ENCODE results near the gene NRCAM.
"Not testable (repeated sequence)": the region's sequence is repeated elsewhere in the genome, so short reads cannot be mapped to it uniquely, and the experiment has no call there.

The NRCAM gene

DNA sequence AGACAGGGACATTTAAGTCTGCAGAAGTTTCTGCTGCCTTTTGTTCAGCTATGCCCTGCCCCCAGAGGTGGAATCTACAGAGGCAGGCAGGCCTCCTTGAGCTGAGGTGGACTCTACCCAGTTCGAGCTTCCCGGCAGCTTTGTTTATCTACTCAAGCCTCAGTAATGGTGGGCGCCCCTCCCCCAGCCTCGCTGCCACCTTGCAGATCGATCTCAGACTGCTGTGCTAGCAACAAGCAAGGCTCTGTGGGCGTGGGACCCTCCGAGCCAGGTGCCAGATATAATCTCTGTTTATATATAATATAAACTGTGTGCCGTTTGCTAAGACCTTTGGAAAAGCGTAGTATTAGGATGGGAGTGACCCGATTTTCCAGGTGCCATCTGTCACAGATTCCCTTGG, 63.1 kb downstream of the NRCAM start:
- not testable (repeated sequence) for DNase-seq

DNA sequence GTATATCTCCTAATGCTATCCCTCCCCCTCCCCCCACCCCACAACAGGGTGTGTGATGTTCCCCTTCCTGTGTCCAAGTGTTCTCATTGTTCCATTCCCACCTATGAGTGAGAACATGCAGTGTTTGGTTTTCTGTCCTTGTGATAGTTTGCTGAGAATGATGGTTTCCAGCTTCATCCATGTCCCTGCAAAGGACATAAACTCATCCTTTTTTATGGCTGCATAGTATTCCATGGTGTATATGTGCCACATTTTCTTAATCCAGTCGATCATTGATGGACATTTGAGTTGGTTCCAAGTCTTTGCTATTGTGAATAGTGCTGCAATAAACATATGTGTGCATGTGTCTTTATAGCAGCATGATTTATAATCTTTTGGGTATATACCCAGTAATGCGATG, 68.5 kb downstream of the NRCAM start:
- DNase-seq: not testable (repeated sequence)

DNA sequence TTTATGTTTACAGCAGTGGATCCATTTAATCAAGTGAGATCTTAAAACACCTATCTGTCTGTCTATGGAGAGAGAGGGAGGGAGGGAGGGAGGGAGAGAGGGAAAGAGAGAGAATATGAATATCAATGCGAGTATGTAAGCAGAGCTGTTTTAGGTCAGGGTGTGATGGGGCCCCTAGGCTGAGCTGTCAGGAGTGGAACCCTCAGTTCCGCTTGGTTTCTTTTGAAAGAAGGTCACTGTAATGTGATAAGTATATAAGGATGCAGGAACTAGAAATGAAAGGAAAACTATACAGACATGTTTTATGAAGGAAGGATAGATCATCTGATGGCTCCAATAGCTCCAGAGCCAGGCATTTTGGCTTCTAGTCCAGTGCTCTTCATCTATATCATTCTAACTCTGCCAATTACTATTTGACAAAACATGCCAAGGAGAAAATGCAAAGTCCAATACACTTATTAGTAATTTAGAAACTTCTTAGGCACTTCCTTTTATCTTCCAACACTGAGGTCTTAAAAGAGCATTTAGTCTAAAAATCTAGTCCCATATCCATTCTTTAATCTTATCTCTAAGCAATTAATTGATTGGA, 70.3 kb downstream of the NRCAM start:
- DNase-seq: no peak

DNA sequence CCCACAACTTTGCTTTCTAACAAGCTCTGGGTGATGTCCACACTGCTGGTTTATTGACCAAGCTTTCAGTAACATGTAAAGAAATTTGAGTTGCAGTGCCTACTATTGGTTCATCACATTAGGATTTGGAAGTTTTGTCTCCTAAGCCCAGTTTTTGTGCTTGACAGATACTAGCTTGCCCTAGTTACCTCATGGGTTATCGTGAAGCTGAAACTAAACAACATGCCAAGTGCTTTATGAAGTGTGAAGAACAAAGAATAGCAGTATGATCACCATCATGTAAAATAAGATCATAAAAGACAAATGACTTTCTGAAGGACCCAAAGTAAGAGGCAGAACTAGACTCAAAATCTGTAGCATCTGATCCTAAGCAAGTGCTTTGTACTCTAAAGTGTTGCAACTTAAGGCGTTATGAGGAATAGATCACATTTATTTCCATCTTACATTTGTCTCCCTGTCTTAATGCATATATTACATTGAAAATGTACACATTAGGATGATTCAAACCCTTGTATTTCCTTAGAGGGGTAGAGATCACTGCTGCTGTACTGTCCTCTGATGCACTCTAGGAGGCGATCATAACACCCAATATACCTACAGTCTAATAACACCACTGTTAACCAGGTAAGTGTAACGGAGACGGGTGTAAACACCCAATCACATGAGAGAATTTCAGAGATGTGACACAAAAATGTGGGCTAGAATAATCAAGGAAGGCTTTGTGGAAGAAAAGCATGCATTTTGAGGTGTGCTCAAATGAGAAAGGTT, 71.3 kb downstream of the NRCAM start:
- no peak for DNase-seq

DNA sequence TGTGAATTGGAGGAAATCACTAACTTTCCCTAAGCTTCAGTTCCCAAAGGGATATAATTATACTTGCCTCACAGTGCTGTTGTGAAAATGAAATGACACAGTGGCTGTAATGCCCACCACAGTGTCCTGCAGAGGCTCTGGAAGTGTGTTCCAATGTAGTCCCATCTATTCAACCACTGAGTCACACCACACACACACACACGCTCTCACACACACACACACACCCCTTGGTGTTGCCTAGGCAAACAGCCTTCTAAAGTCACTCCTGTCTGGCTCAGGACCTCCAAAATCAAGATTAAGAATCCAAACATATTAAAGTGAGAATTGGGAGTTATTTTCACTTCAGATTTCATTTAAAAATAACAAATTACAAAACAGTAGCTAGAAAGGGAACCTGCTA, 73.3 kb downstream of the NRCAM start:
- DNase-seq: no peak

DNA sequence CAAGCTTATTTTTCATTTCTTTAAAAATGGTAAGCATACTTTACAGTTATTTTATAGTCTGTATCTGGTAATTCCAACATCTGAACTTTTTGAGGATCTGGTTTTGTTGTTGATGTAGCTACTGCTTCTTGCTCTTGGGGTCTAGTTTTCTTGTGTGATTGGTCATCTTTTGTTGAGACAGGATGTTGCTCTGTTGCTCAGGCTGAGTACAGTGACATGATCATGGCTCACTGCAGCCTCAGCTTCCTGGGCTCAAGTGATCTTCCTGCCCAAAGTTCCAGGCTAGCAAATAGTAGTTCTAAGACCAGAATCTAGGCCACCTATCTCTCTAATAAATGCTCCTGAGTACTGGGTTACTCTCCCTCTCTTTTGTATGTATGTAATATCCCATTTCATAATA, 75.7 kb downstream of the NRCAM start:
- DNase-seq: no peak

DNA sequence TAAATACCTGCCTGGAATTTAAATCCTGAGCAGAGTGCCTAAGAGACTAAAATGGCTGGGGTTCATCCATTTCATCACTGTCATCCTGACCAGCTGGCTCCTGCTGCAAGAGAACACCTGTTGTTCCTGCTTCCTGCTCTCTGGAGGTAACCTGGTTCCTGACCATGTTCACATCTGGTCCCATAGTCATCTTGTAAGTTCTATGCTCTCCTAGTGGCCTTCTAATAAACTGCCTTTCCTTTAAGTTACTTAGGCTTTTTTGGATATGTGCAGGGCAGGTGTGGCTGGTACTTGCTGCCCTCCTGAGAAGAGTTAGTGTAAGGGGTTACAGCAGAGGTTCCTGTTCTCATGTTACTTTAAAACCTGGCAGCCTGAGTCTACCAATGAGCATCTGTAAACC, 80.0 kb downstream of the NRCAM start:
- DNase-seq: no peak

DNA sequence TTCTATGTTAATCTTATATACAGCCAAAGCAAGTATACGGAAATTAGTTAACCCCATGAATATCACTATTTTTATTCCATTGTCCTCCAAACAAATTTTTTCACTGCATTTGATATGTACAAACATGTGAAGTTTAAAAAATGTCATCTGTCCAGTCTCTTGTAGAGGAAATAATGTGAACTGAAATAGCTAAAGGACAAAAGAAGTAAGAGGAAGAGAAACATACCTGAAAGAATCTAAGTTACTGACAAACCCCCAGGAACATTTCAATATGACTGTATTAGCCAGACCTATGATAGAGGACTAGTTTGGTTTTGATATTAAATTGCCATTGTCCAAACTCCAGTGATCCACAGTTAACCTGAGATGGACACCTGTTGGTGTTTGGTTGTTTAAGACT, 80.6 kb downstream of the NRCAM start:
- DNase-seq: no peak

DNA sequence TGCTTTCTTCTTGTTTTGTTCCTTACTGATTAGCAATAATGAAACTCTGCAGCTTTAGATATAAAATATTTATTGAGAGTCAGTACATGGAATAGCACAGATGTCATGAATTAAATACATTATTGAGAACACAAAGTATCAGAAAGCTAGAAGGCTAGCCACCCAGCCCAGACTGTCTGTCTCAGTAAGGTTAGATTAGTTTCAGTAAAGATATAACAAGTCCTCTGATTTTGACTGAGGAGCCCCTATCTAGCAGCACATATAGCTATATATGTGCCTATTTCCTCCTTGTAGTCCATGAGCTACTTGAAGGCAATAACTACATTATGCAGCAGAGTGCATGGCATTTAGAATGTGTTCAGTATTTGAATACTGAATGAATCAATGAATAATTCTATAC, 81.3 kb downstream of the NRCAM start:
- DNase-seq: no peak

DNA sequence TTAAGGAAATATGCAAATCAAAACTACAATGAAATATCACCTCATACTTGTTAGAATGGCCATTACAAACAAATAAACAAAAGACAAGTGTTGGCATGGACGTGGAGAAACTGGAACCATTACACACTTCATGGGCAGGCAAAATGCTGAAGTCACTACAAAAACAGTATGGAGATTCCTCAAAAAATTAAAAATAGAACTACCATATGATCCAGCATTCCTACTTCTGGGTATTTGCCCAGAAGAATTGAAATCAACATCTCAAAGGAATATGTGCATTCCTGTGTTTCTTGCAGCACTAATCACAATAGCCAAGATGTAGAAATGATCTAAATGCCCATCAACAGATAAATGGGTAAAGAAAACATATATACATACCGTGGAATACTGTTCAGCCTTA, 83.6 kb downstream of the NRCAM start:
- no peak for DNase-seq

DNA sequence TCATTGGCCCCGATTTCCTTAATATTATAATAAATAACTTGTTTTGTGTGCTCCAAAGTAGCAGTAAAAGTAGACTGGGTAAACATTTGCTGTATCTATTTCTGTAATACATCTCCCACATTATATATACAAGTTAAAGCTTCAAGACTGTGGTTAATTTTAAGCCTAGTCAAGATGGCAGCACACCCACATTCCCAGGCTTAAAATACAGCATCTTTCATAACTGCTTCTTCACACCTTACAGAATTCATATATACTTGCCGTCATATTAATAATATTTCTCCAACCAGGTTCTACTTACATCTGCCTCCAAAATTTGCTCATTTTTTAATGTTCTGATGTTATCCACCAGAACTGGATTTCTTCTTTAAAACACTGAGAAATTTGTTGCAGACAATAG, 85.6 kb downstream of the NRCAM start:
- DNase-seq: no peak

DNA sequence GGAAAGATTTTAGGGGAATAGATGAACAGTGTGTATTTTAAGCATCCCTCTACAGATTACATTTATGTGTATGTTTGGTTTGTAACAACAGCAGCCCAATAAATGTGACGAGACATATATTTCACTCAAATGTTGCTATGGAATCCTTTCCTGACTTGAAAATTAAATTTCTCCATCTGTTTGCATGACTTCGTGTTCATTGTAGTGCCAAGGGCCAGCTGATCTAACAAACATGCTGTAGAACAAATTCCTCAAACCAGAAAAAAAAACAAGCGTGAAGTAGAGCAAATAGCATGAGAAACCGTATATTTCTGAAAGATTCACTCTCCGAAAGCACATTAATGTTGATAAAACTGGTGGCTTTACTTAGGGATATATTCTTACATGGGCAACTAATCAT, 87.8 kb downstream of the NRCAM start:
- no peak for DNase-seq

DNA sequence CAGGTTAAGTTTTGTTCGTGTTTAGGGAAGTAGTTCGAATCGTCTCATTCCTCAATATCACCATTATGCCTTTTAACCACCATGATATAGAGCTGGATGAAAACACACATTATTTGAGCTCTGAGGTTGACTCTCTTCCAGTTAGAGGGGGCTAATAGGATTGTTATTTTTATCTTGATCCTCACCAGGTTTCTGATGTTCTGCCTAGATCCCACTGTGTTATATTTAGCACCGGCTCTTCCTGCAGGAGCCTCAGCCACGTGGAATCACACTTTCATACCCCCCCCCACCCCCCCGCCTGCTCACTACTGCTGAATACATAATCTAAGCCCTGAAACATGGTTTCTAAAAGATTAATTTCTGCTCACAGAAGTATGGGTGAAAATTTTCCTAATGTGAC, 88.3 kb downstream of the NRCAM start:
- no peak for DNase-seq

DNA sequence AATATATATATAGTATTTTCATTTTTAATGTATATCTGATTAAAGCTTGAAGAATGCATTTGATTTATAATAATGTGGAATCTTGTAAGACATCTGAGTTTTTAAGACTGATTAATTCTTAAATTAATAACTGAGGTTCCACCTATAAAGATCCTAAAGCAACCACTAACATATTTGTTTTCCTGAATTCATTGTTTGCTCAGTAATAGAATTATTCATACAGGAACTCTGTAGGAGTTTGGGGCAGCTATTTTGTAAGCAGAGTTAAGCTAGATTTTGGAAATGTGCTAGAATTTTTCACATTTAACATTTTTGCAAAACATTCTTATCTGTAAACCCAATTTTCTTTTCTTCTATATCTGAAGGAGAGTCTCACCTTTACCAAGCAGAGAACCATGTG, 88.9 kb downstream of the NRCAM start:
- DNase-seq: no peak

DNA sequence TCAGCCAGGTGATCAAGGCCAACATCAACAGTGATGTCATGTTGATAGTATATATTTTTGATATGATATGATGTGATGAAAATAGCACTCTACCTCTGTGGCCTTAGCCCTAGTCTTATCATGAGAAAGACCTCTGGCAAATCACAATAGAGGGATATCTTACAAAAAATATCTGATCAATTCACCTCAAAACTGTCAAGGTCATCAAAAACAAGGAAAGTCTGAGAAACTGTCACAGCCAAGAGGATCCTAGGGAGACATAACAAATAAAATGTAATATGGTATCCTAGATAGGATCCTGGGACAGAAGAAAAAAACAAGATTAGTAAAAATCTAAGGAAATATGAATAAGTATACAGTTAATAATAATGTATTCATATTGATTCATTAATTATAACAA, 92.6 kb downstream of the NRCAM start:
- DNase-seq: no peak

DNA sequence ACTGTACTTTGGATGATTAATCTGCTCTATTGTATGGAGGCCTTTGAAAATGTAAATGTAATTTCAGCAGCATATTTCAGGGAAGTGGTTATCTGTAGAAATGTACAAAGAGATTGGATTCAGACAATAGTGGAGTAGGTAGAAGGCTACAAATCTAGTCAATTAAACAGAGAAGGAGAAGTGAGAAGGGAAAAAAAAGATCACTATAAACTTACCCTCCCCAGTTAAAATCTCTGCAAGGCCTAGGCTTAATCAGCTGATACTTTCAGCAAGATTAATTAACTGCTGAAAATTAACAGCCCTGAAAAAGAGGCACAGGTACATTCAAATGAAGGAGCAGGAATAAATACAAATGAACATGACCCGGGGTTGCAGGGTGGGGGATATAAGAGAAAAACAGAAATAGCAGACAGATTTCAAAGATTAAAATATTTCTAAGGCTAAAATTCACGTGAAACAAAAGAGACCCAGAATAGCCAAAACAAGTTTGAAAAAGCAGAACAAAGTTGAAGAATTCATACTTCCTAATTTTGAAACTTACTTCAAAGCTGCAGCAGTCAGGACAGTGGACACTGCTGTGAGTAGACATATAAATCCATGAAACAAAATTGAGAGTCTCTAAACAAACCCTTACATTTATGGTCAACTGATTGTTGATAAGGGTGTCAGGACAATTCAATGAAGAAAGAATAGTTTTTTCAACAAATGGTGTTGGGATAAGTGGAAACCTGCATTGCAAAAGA, 96.0 kb downstream of the NRCAM start:
- no peak for DNase-seq

DNA sequence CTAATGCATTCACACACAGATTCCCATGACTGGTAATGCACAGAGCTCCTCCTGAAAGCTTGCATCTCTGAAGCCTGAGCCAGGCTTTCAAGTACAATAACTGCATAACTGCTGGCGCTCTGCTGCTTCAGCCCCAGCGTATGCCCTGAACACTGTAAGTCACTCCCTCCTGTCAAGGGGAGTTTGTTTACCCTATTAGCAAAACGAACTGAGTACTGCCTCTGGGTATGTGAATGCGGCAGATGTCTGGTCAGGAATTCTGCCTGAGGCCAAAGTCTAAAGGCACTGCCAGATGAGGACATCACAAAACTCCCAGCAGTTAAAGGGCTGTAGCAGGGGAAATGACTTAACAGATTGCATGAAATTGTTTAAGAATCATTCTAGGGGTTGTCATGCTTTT, 97.7 kb downstream of the NRCAM start:
- DNase-seq: no peak

DNA sequence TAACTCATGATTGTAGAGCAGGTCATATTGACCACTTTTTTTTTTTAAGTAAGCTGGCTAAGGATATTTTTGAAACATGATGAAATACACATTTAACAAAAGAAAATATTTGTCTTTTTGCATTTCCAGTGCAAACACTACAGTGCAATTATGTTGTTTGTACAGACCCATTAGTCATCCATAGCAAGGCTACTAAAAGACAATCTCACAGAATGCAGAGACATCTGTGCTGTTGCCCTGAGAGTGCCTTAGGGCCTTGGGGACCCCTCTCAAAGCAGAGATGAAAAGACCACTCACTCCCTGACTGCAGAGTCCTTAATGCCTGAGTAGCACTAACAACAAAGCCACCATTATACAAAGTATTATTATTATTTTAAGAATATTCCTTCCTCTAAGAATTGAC, 104.5 kb downstream of the NRCAM start:
- no peak for DNase-seq

DNA sequence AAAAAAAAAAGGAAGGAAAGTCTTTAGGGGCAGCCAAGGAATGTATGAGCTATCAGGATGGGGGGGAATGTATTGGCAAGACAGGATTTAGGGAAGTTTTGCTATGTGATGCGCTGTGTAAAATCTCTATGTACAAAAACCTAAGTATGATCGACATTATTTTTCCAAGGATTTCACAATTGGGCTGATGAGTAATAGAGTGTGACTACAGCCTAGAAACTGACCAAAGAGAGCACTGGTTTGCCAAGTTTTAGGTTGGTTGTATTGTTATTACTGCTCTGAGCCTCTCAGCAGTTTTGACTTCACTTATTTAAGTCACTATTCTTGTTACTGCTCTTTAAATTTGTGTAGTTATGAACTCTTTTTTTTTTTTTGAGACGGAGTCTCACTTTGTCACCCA, 107.3 kb downstream of the NRCAM start:
- no peak for DNase-seq

DNA sequence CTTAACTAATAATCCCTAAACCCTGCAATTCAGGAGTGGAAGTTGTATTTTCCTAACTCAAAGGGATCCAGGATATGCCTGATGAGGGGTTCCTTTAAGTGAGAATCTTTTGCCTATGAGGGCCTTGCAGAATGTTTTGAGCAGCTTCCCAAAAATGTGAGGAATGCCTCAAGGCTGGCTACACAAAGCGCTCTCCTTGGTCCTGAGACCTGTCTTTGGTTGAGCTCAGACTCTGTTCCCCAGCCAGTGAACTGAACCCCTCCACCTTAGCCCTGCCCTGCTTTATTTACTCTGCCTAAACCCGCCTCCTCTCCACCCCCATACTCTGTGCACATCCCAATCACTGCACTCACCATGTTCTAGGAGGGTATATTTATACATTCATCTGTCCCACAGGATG, 108.6 kb downstream of the NRCAM start:
- DNase-seq: no peak

DNA sequence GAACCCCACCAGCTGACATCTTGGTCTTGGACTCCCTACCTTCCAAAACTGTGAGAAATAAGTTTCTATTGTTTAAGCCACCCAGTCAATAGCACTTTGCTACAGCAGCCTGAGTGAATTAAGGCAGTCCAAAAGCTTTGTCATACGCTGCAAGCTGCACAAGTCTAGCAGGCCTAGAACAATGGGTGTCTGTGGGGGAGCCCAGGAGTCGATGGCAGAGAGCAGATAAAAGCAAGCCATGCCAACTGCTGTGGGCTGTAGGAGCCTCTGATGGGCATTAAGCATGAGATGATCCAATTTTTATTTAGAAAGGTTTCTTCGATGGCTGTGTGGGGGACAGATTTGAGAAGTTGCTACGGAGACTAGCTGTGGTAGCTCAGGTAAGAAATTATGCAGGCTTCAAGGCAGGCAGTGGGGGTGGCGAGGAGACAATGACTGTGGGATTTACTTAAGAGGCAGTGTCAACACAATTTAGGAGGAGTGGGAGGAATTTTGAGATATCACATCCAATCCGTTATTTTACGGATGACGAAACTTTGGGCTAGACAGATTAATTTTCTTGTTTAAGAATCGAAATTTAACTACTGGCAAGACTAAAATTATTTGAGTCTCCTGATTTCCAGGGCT, 110.4 kb downstream of the NRCAM start:
- DNase-seq: no peak

DNA sequence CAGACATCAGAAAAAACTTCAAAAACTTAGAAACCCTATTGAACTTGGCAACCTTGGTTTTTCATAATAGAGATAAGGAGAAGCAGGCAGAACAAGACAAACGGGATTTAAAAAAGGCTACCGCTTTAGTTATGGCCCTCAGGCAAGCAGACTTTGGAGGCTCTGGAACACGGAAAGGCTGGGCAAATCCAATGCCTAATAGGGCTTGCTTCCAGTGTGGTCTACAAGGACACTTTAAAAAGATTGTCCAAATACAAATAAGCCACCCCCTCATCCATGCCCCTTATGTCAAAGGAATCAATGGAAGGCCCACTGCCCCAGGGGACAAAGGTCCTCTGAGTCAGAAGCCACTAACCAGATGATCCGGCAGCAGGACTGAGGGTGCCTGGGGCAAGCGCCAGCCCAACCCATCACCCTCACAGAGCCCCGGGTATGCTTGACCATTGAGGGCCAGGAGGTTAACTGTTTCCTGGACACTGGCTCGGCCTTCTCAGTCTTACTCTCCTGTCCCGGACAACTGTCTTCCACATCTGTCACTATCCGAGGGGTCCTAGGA, 115.3 kb downstream of the NRCAM start:
- no peak for DNase-seq

DNA sequence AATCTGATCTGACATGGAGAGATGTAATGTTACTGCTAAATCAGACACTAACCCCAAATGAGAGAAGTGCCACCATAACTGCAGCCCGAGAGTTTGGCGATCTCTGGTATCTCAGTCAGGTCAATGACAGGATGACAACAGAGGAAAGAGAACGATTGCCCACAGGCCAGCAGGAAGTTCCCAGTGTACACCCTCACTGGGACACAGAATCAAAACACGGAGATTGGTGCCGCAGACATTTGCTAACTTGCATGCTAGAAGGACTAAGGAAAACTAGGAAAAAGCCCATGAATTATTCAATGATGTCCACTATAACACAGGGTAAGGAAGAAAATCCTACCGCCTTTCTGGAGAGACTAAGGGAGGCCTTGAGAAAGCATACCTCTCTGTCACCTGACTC, 115.8 kb downstream of the NRCAM start:
- not testable (repeated sequence) for DNase-seq
